Sigmoid colon (tissue), 4 donors: ENCODE results near the gene RPE.

Source experiments
- EP300 ChIP-seq, 4 donors: sonication (generic); formaldehyde crosslinking; IDR thresholded peaks; one replicate each; pipeline ENCODE4 v1.6.1; 2017; ENCODE audit warnings: antibody characterized with exemption in 4 of 4
- TF ChIP-seq, protein P1 (sequence below), 4 experiments: fragments of 450-650 bp in 3 of 4; fragments of 200-600 bp in 1 of 4; IDR thresholded peaks; one replicate each; pipeline ENCODE4 v1.5.1; 2016 to 2019; ENCODE audit warnings: antibody characterized with exemption in 4 of 4, mild to moderate bottlenecking in 3 of 4, moderate library complexity in 2 of 4

- TF ChIP-seq EP300 (IDR thresholded peaks at IDR 0.05), result no peak
- TF ChIP-seq, protein P1, sequence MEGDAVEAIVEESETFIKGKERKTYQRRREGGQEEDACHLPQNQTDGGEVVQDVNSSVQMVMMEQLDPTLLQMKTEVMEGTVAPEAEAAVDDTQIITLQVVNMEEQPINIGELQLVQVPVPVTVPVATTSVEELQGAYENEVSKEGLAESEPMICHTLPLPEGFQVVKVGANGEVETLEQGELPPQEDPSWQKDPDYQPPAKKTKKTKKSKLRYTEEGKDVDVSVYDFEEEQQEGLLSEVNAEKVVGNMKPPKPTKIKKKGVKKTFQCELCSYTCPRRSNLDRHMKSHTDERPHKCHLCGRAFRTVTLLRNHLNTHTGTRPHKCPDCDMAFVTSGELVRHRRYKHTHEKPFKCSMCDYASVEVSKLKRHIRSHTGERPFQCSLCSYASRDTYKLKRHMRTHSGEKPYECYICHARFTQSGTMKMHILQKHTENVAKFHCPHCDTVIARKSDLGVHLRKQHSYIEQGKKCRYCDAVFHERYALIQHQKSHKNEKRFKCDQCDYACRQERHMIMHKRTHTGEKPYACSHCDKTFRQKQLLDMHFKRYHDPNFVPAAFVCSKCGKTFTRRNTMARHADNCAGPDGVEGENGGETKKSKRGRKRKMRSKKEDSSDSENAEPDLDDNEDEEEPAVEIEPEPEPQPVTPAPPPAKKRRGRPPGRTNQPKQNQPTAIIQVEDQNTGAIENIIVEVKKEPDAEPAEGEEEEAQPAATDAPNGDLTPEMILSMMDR (IDR thresholded peaks at IDR 0.05), result no peak
Observed at GRCh38 chr2:210003359-210003758, 921 bp downstream of the RPE start.
